Stimulated activated CD4-positive, alpha-beta T cell treated with anti-CD3 and anti-CD28 coated beads, Interleukin-2, amount 100 ng/mL, for 48 hours (primary cell): ENCODE measurements around the gene SHOC1.
A peak's percentile ranks its signal among the peaks of the same experiment; 100 is the strongest.
"Not testable (repeated sequence)": the region's sequence is repeated elsewhere in the genome, so short reads cannot be mapped to it uniquely, and the experiment has no call there.

ENCODE experiments used
- DNase-seq, 2 donors: peaks; one replicate each; pipeline ENCODE4 v3.0.0-alpha.2; 2020

The SHOC1 gene

DNA sequence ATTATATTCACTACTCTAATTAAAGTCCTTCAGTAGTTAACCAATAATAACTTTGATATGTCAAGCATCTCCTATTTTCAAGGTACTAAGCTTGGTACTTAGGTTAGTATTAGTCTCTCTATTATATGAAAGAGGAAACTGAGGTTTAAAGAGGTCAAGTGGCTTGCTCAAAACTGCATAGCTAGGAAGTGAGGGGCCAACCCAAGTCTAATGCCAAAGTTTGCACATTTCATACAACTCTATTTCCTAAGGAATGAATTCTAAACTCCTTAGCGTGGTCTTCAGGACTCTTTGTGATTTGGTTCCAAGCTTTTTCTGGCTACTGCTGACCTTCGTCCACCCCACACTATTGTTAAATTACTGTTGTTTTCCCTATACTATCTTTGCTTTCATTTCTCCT, 9.9 kb upstream of the SHOC1 start:
- no peak for DNase-seq

DNA sequence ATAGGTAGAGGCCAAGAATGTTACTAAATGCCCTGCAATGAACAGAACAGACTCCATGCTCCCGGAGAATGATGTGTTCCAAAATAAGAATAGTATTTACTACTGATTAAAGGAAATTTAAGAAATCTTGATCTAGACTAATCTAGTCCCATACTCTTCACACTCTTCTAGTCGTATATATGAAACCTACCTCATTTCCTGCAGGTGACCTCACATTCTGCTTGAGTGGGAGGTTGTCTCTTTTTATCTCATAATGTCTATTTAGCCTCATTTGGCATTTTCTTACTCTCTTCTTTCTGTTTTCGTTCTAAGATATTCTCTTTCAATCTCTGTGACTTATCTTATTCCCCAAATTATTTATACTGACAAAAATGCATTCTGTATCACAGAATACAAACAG, 9.2 kb upstream of the SHOC1 start:
- no peak for DNase-seq

DNA sequence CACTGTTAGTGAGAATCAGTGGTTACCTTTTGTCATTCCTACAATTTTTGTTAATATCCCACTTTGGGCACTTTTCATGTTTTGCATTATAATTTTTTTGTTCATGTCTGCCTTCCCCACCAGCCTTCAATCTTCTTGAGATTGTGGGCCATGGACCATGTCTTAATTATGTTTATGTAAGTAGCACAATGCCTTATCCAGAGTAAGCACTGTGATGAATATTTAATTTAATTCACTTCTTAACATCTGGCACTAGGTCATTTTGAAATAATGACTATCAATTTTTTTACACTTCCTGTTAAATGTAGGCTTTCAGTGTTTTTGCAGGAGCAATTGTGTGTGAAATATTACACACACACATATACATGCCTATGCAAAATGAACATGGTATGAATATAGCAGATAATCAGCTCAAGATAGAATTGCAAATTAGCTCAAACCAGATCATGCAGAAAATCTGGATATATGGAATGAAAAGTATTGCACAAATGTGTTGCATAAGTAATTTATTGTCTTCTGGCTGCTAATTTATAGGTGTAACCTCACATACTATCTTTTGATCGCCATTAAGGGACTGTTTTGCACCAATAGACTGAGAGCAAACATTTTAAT, 5.3 kb upstream of the SHOC1 start:
- DNase-seq, result no peak

DNA sequence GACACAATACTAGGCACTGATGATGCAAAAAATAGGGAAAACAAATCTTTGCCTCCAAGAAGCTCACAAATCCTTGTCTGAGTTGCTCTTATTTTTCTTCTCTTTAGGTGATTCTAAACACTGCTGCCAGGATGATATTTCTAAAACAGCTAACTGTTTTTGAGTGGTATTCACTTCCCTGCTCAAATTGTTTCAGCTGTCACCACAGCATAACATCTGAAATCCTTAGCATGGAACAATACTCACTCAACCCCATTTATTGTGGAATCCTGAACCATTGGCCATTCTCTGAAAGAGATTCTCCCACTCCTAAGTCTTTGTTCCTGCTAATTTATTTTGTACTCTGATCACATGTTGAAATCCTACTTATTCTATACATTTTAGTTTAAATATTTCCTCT, 4.8 kb upstream of the SHOC1 start:
- DNase-seq, result no peak

DNA sequence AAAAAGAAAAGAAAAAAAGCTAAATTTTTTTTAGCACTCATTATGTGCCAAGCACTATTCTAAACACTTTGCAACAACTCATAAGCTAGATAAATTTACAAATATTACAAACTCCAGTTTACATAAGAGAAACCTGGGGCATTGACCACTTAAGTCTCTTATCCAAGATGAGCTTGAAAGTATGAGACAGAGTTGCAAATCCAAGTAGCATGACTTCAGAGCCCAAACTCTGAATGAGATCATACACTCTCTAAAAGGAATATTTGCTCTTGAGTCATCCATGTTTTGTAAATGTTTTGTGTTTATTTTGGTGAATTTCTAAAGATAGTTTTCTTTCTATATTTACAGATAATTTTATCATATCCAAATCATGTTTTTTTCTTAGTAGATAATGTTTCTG, 4.0 kb upstream of the SHOC1 start:
- DNase-seq, result no peak

DNA sequence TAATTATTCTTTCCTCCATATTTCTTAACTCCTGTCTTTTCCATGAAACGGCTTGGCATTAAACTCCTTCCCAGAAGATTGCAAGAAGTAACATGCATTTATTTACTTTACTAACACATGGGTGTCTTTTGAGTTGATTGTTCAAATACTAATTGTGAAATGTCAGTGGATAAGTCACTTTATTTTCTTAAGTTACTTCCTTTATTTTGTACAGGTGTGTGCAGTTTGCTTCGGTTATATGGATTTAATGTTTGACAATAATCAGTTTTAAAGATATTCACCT, 761 bp upstream of the SHOC1 start:
- no peak for DNase-seq

DNA sequence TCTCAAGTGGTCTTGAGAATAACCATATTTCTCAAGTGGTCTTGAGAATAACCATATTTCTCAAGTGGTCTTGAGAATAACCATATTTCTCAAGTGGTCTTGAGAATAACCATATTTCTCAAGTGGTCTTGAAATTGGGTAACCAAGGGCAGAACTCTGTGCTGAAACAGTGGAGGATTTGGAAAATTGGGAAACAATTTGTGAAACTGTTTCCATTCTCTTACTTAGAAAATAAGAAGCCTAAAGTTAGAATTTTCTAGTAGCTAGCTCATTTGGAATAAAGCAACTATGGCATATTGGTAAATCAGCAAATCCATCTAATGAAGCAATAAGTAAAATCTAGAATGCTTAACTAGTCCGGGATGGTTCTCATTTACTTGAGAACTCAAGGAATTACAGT, 2.9 kb downstream of the SHOC1 start:
- not testable (repeated sequence) for DNase-seq

DNA sequence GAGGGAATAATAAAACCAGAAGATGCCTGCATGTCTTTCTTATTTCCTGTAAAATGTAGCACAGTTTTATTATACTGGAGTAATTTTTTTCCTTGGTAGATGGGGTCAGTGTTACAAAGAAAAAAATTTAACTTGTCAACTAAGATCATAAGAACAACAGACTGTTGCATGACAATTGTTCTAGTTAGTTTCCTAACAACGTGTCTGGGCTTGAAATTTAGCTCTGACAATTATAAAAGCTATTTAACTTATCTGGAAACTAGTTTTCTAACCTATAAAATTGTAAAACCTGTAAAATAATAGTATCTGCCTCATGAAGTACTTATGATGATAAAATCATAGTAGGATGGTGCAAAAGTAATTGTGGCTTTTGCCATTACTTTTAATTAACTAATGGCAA, 4.9 kb downstream of the SHOC1 start:
- no peak for DNase-seq

DNA sequence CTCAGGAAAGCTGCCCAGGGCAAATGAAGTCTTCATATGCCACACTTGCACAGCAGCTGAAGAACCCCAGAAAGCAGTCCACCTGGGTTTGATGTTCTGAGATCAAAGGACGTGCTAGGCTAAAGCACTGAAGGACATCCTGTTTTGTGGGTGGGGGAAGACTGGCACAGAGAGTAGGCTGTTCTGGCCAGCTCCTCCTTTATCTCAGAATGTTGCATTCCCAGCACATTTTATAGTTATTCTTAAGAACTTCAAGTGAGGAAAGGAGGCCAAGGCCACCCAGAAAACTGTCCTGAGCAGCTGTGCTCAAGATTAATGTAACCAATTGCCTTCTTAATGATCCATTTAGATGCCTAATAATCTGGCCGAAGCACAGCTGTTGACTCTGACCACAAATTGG, 10.9 kb downstream of the SHOC1 start:
- no peak for DNase-seq

DNA sequence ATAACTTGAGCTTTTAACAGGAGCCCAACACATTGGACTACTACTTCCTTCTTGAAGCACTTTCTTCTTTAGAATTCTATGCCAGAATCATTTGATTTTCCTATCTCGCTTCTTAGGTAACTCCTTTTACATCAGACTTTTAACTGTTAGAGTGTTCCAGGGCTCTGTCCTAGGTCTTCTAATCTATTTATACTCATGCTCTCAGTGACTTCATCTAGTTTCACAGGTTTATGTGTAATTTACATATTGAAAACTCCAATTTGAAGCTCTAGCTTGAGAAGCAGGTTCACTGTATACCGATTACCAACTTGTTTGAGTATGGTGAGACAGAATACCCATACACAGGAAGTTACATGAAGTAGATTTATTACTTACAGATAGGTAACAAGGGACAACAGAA, 11.3 kb downstream of the SHOC1 start:
- DNase-seq, result no peak

DNA sequence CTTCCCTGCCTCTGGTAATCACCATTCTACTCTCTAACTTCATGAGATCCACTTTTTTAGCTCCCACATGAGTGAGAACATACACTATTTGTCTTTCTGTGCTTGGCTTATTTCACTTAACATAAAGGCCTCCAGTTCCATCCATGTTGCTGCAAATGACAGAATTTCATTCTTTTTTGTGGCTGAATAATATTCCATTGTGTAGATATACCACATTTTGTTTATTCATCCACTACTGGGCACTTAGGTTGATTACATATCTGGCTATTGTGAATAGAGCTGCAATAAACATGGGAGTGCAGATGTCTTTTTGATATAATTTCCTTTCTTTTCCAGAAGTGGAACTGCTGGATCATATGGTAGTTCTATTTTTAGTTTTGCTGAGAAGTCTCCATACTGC, 28.7 kb downstream of the SHOC1 start:
- no peak for DNase-seq

DNA sequence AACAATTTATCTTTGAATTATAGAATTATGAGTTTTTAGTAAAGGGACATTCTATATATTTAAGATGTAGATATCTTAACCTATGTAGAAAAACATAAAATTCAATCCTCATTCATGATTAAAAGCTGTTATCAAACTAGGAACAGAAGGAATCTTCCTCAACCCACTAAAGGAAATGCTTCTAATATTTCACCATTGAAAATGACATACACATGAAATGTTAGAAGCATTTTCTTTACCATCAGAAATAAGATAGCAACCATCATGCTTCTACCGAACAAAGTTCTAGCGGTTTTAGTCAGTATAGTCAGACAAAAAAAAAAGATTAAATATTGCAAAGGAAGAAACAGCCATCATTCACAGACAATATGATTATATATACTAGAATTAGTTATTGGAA, 32.2 kb downstream of the SHOC1 start:
- DNase-seq, result no peak

DNA sequence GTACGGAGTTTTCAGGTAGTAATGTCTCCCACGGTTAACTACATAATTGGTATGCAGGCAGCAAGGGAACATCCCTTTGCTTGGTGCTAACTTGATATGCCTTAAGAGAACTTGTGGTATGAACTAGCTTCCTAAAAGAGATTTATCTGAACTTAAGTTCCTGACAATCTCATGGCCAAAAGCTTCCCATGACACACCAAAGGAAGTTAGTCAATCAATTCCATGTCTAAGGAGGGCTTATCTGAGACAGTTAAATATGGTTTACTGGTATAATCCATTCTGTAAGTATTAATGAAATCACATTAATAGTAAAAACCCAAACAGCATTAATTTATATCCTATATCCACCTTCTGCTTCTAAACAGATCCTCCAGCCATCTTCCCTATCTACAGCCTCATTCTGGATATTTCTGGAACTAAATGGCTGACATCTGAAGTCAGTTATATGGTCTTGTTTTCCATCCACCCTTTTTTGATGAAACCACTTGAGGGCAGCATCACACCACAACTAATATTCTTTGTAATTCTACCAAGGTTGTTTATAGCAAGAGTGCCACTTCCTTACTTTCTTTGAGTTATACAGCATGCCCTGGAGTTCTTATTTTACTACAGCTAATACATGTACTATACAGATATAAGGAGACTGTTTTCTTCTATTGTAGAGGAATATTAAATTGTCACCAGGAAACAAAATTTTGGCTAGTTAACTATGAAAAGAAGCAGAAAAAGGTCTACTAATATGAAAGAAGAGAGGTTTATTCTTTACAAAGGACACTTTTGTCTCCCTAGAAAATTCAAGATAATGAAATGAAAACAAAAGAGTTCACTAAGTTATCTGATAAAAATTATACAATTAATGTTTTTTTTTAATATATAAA, 34.7 kb downstream of the SHOC1 start:
- peak; percentile 21 to 51 for DNase-seq

DNA sequence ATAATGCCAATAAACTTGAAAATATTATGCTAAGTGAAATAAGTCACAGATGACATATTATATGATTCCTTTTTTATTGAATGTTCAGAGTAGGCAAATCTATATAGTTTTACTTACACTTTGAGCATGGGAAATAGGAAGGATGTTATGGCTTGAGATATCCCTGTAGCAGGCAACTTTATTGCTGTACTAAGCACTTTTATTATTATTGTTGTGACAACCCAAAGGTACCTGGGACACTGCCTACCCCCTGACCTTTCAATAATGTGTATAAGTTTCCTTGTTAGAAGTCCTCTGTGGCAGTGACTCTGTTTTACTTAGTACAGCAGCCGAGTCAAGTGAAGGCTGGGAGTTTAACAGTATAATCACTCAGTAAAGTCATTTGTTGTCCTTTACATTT, 39.9 kb downstream of the SHOC1 start:
- DNase-seq, result no peak

DNA sequence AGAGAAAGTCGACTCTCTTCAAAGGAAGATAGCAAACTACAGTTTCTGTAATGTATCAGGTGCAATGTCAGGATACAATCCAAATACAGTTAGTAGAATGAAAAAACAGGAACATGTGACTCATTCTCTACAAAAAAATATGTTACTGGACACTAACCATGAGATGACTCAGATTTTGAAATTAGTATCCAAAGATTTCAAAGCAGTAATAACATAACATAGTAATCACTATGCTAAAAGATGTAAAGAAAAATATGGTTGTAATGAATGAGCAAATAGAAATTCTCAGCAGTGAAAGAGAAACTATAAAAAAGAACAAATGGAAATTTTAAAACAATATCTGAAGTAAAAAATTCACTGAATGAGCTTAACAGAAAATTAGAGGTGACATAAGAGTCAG, 42.3 kb downstream of the SHOC1 start:
- no peak for DNase-seq
